ENCODE results near the gene PAIP2B.

Gene PAIP2B

GRCh38 chr2:71166812-71167211 is 60.1 kb downstream of the PAIP2B start:
- TF ChIP-seq, protein P1, sequence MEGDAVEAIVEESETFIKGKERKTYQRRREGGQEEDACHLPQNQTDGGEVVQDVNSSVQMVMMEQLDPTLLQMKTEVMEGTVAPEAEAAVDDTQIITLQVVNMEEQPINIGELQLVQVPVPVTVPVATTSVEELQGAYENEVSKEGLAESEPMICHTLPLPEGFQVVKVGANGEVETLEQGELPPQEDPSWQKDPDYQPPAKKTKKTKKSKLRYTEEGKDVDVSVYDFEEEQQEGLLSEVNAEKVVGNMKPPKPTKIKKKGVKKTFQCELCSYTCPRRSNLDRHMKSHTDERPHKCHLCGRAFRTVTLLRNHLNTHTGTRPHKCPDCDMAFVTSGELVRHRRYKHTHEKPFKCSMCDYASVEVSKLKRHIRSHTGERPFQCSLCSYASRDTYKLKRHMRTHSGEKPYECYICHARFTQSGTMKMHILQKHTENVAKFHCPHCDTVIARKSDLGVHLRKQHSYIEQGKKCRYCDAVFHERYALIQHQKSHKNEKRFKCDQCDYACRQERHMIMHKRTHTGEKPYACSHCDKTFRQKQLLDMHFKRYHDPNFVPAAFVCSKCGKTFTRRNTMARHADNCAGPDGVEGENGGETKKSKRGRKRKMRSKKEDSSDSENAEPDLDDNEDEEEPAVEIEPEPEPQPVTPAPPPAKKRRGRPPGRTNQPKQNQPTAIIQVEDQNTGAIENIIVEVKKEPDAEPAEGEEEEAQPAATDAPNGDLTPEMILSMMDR (IDR thresholded peaks at IDR 0.05; ENCODE audit: borderline replicate concordance, extremely low read depth, low read length, poor library complexity, severe bottlenecking): no peak
- no peak for TF ChIP-seq EZH2 (IDR thresholded peaks at IDR 0.05; ENCODE audit: borderline replicate concordance, low read depth, low read length, severe bottlenecking)
- no peak overlapping the region for H3K4me2 ChIP-seq (ENCODE audit: insufficient read depth, low read length)
- no peaks in the 10 kb centered on the region for H3K79me2 ChIP-seq (ENCODE audit: insufficient read depth, low read length)
- H3K4me3 ChIP-seq (ENCODE audit: low read depth in 1 of 2, low read length in 2 of 2): no peak overlapping the region
- no peak overlapping the region for H3K9ac ChIP-seq (ENCODE audit: low read depth, low read length)
- DNase-seq (no peak), ATAC-seq (ENCODE audit: insufficient read depth, low read depth) (no peak)
- H3K27ac ChIP-seq (ENCODE audit: low read length): no peak overlapping the region
- H3K9me3 ChIP-seq (ENCODE audit: insufficient read depth, low read length, severe bottlenecking): no peaks in the 10 kb centered on the region
- no peaks in the 10 kb centered on the region for H3K36me3 ChIP-seq (ENCODE audit: insufficient read depth, low read length)
- H4K20me1 ChIP-seq (ENCODE audit: insufficient read depth, low read length): no peaks in the 10 kb centered on the region
- H3K27me3 ChIP-seq (ENCODE audit: insufficient read depth, low read length, poor library complexity): no peaks in the 10 kb centered on the region
- H2AFZ ChIP-seq (ENCODE audit: low read depth, low read length): no peak overlapping the region
- H3K4me1 ChIP-seq (ENCODE audit: insufficient read depth, low read length): no peaks in the 10 kb centered on the region

GRCh38 chr2:71157124-71157793 is 69.6 kb downstream of the PAIP2B start:
- H3K36me3 ChIP-seq (ENCODE audit: insufficient read depth, low read length): no peaks in the 10 kb centered on the region
- H3K79me2 ChIP-seq (ENCODE audit: insufficient read depth, low read length): no peaks in the 10 kb centered on the region
- H3K9me3 ChIP-seq (ENCODE audit: insufficient read depth, low read length, severe bottlenecking): no peaks in the 10 kb centered on the region
- no peaks in the 10 kb centered on the region for H3K4me1 ChIP-seq (ENCODE audit: insufficient read depth, low read length)
- TF ChIP-seq, protein P1 (IDR thresholded peaks at IDR 0.05; ENCODE audit: borderline replicate concordance, extremely low read depth, low read length, poor library complexity, severe bottlenecking): peak; percentile 70
- no peak for TF ChIP-seq EZH2 (IDR thresholded peaks at IDR 0.05; ENCODE audit: borderline replicate concordance, low read depth, low read length, severe bottlenecking)
- no peak overlapping the region for H3K4me2 ChIP-seq (ENCODE audit: insufficient read depth, low read length)
- H2AFZ ChIP-seq (ENCODE audit: low read depth, low read length): no peak overlapping the region
- DNase-seq (peak; percentile 58), ATAC-seq (ENCODE audit: insufficient read depth, low read depth) (peak; percentile 88)
- H3K9ac ChIP-seq (ENCODE audit: low read depth, low read length): no peak overlapping the region
- H3K4me3 ChIP-seq (ENCODE audit: low read depth in 1 of 2, low read length in 2 of 2): no peak overlapping the region
- H3K27me3 ChIP-seq (ENCODE audit: insufficient read depth, low read length, poor library complexity): peaks cover 4% of the 10 kb centered on the region
- H3K27ac ChIP-seq (ENCODE audit: low read length): no peak overlapping the region
- H4K20me1 ChIP-seq (ENCODE audit: insufficient read depth, low read length): no peaks in the 10 kb centered on the region

DNA sequence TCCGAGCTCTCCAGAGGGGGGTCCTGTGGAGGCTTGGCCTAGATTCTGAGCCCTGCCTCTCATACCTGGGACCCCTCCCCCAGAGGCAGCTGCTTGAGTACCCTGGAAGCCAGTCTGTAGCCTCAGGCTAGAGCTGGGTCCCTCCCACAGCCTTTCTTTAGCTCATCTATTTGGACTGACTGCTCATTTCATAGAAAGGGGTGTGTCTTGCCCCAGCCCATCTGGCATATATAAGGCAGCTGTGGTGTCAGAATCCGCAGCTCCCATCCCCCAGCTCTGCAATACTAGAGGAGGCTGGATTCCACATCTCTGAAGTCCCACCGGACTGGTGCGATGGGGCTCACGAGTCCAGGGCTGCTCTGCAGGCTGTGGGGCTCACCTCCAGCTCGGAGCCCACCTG is 70.3 kb downstream of the PAIP2B start:
- H3K9ac ChIP-seq (ENCODE audit: low read depth, low read length): no peak overlapping the region
- no peaks in the 10 kb centered on the region for H3K9me3 ChIP-seq (ENCODE audit: insufficient read depth, low read length, severe bottlenecking)
- DNase-seq (peak; percentile 11), ATAC-seq (ENCODE audit: insufficient read depth, low read depth) (peak; percentile 52; the same call in 1 of the 3 replicates)
- H3K4me2 ChIP-seq (ENCODE audit: insufficient read depth, low read length): no peak overlapping the region
- TF ChIP-seq EZH2 (IDR thresholded peaks at IDR 0.05; ENCODE audit: borderline replicate concordance, low read depth, low read length, severe bottlenecking): no peak
- TF ChIP-seq, protein P1 (IDR thresholded peaks at IDR 0.05; ENCODE audit: borderline replicate concordance, extremely low read depth, low read length, poor library complexity, severe bottlenecking): no peak
- H3K27me3 ChIP-seq (ENCODE audit: insufficient read depth, low read length, poor library complexity): peaks cover 4% of the 10 kb centered on the region
- no peaks in the 10 kb centered on the region for H3K36me3 ChIP-seq (ENCODE audit: insufficient read depth, low read length)
- no peaks in the 10 kb centered on the region for H3K79me2 ChIP-seq (ENCODE audit: insufficient read depth, low read length)
- H3K27ac ChIP-seq (ENCODE audit: low read length): no peak overlapping the region
- H4K20me1 ChIP-seq (ENCODE audit: insufficient read depth, low read length): no peaks in the 10 kb centered on the region; the same call in 1 of the 2 replicates
- H3K4me3 ChIP-seq (ENCODE audit: low read depth in 1 of 2, low read length in 2 of 2): no peak overlapping the region
- no peak overlapping the region for H2AFZ ChIP-seq (ENCODE audit: low read depth, low read length)
- H3K4me1 ChIP-seq (ENCODE audit: insufficient read depth, low read length): no peaks in the 10 kb centered on the region
